Measurements from ENCODE around the gene SLC2A11. TPM values are rescaled to one million over a fixed set of nuclear protein-coding genes. Genes with fewer than 3 reads are reported as not detected.

Gene SLC2A11
- polyA plus RNA-seq, 1 donor from 2014 or later: 45.7 TPM

DNA sequence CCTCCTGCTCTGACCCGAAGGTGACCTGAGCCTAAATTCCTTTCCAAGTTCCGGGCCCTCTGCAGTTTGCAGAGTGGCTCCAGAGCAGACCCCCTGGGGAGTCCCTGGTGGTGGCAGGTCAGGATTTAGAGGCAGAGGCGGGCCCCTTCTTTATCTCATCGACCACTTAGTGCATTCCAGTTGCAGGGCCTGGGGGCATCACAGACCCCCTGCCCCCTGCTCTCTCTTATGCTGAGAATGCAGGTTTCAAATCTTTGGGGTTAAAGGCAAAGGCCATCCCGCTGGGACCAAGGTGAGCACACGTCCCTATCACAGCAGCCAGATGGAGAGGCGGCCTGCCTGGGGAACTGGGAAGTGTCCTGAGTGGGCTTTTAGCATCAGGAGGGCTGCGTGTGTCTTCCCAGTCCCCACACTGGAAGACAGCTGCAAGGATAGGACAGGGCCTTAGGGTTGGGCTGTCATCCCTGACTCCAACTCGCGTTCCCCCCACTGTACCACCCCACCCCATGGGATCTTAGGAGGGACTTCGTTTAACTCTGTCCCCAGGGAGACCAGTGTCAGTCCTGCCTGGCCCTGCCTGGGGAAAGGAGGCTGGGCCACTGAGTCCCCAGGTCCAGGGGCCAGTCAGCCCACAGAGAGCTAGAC is 30.2 kb upstream of the SLC2A11 start:
- Histone ChIP-seq H3K27me3 (ENCODE audit: insufficient read depth, low read depth, low read length) (no peaks in the 10 kb centered on the region), H3K79me2 (replicated peaks; ENCODE audit: insufficient read depth, low read length) (peaks cover 12% of the 10 kb centered on the region), H3K9me3 (ENCODE audit: low read length) (no peaks in the 10 kb centered on the region), H3K36me3 (ENCODE audit: insufficient read depth, low read length) (peaks cover 5% of the 10 kb centered on the region), H3K9ac (ENCODE audit: low read length) (no peak overlapping the region), H3K27ac (ENCODE audit: low read length) (no peak overlapping the region), H3K4me2 (ENCODE audit: low read length) (no peak overlapping the region), H4K20me1 (ENCODE audit: insufficient read depth) (no peaks in the 10 kb centered on the region), H3K4me3 (ENCODE audit: low read length) (no peak overlapping the region), H3K9me2 (ENCODE audit: insufficient read depth, low read length) (no peaks in the 10 kb centered on the region), H2AFZ (ENCODE audit: low read depth, low read length) (no peak overlapping the region), H3F3A (ENCODE audit: insufficient read depth, low read length, poor library complexity, severe bottlenecking) (no peaks in the 10 kb centered on the region)
- TF ChIP-seq, protein P1, sequence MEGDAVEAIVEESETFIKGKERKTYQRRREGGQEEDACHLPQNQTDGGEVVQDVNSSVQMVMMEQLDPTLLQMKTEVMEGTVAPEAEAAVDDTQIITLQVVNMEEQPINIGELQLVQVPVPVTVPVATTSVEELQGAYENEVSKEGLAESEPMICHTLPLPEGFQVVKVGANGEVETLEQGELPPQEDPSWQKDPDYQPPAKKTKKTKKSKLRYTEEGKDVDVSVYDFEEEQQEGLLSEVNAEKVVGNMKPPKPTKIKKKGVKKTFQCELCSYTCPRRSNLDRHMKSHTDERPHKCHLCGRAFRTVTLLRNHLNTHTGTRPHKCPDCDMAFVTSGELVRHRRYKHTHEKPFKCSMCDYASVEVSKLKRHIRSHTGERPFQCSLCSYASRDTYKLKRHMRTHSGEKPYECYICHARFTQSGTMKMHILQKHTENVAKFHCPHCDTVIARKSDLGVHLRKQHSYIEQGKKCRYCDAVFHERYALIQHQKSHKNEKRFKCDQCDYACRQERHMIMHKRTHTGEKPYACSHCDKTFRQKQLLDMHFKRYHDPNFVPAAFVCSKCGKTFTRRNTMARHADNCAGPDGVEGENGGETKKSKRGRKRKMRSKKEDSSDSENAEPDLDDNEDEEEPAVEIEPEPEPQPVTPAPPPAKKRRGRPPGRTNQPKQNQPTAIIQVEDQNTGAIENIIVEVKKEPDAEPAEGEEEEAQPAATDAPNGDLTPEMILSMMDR (IDR thresholded peaks at IDR 0.05; ENCODE audit: poor library complexity, severe bottlenecking): no peak
- TF ChIP-seq MXI1 (conservative IDR thresholded peaks at IDR 0.05; ENCODE audit: poor library complexity, severe bottlenecking) (no peak), POLR2AphosphoS5 (IDR thresholded peaks at IDR 0.05) (no peak), TAF1 (IDR thresholded peaks at IDR 0.05; ENCODE audit: low read depth) (no peak), RAD21 (conservative IDR thresholded peaks at IDR 0.05) (no peak)

DNA sequence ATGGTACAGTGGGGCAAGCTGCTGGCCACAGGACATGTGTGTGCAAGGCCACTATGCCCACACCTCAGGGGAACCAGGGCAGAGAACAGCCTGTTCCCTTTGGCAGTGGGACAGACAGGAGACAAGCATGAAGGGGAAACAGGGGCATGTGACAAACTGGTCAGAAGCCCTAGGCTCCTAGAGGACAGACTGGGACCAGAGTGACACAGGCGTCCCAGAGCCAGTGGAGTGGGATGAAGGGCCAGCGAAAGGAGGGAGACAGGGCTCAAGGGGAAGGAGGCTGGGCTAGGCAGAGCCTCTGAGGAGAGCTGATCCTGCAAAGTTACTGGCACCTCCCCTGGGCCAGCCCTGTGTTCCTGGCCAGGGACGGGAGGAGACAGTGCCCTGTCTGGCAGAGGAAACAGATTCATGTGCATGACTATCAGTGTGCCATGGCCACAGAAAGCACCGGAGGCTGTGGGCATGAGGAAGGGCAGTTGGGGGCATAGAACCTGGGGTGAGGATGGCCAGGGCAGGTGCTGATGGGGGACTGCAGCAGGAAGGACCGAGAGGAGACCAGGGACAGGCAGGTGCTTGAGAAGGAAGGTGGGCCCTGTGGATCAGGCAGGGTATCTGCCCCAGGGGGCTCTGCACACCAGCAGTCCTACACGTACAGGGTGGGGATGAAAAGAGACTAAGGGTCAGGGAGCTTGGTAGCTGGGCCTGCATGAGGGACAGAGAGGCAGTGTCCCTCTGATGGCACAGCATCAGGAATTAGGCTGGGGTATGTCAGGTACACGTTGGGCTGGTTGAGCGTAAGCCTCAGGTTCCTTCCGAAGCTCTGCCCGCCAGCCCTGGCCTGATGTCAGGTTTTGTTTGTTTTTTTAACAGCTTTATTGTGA is 28.6 kb upstream of the SLC2A11 start:
- H3K4me2 ChIP-seq (ENCODE audit: low read length): no peak overlapping the region
- H3K9me3 ChIP-seq (ENCODE audit: low read length): no peaks in the 10 kb centered on the region
- H3K27ac ChIP-seq (ENCODE audit: low read length): no peak overlapping the region
- TF ChIP-seq TAF1 (IDR thresholded peaks at IDR 0.05; ENCODE audit: low read depth): no peak
- TF ChIP-seq, protein P2, sequence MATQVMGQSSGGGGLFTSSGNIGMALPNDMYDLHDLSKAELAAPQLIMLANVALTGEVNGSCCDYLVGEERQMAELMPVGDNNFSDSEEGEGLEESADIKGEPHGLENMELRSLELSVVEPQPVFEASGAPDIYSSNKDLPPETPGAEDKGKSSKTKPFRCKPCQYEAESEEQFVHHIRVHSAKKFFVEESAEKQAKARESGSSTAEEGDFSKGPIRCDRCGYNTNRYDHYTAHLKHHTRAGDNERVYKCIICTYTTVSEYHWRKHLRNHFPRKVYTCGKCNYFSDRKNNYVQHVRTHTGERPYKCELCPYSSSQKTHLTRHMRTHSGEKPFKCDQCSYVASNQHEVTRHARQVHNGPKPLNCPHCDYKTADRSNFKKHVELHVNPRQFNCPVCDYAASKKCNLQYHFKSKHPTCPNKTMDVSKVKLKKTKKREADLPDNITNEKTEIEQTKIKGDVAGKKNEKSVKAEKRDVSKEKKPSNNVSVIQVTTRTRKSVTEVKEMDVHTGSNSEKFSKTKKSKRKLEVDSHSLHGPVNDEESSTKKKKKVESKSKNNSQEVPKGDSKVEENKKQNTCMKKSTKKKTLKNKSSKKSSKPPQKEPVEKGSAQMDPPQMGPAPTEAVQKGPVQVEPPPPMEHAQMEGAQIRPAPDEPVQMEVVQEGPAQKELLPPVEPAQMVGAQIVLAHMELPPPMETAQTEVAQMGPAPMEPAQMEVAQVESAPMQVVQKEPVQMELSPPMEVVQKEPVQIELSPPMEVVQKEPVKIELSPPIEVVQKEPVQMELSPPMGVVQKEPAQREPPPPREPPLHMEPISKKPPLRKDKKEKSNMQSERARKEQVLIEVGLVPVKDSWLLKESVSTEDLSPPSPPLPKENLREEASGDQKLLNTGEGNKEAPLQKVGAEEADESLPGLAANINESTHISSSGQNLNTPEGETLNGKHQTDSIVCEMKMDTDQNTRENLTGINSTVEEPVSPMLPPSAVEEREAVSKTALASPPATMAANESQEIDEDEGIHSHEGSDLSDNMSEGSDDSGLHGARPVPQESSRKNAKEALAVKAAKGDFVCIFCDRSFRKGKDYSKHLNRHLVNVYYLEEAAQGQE (IDR thresholded peaks at IDR 0.05; ENCODE audit: borderline replicate concordance): no peak
- no peak for TF ChIP-seq EZH2 (IDR thresholded peaks at IDR 0.05; ENCODE audit: borderline replicate concordance, insufficient read depth, low read length, poor library complexity, severe bottlenecking)
- TF ChIP-seq POLR2AphosphoS5 (IDR thresholded peaks at IDR 0.05): no peak
- no peak for TF ChIP-seq MXI1 (conservative IDR thresholded peaks at IDR 0.05; ENCODE audit: poor library complexity, severe bottlenecking)
- no peak for TF ChIP-seq SMC3 (conservative IDR thresholded peaks at IDR 0.05; ENCODE audit: poor library complexity)
- TF ChIP-seq EP300 (conservative IDR thresholded peaks at IDR 0.05; ENCODE audit: poor library complexity, severe bottlenecking): no peak
- TF ChIP-seq, protein P1 (IDR thresholded peaks at IDR 0.05; ENCODE audit: poor library complexity, severe bottlenecking): no peak
- no peak for TF ChIP-seq RAD21 (conservative IDR thresholded peaks at IDR 0.05)
- no peaks in the 10 kb centered on the region for H3K9me2 ChIP-seq (ENCODE audit: insufficient read depth, low read length)
- no peaks in the 10 kb centered on the region for H4K20me1 ChIP-seq (ENCODE audit: insufficient read depth)
- no peak overlapping the region for H3K9ac ChIP-seq (ENCODE audit: low read length)
- no peaks in the 10 kb centered on the region for H3K27me3 ChIP-seq (ENCODE audit: insufficient read depth, low read depth, low read length)
- H2AFZ ChIP-seq (ENCODE audit: low read depth, low read length): no peak overlapping the region
- peaks cover 12% of the 10 kb centered on the region for H3K79me2 ChIP-seq (replicated peaks; ENCODE audit: insufficient read depth, low read length)
- H3K4me3 ChIP-seq (ENCODE audit: low read length): no peak overlapping the region
- H3F3A ChIP-seq (ENCODE audit: insufficient read depth, low read length, poor library complexity, severe bottlenecking): no peaks in the 10 kb centered on the region
- H3K36me3 ChIP-seq (ENCODE audit: insufficient read depth, low read length): peaks cover 5% of the 10 kb centered on the region
